ENCODE results near the gene POSTN.

Gene POSTN, protein sequence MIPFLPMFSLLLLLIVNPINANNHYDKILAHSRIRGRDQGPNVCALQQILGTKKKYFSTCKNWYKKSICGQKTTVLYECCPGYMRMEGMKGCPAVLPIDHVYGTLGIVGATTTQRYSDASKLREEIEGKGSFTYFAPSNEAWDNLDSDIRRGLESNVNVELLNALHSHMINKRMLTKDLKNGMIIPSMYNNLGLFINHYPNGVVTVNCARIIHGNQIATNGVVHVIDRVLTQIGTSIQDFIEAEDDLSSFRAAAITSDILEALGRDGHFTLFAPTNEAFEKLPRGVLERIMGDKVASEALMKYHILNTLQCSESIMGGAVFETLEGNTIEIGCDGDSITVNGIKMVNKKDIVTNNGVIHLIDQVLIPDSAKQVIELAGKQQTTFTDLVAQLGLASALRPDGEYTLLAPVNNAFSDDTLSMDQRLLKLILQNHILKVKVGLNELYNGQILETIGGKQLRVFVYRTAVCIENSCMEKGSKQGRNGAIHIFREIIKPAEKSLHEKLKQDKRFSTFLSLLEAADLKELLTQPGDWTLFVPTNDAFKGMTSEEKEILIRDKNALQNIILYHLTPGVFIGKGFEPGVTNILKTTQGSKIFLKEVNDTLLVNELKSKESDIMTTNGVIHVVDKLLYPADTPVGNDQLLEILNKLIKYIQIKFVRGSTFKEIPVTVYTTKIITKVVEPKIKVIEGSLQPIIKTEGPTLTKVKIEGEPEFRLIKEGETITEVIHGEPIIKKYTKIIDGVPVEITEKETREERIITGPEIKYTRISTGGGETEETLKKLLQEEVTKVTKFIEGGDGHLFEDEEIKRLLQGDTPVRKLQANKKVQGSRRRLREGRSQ

DNA sequence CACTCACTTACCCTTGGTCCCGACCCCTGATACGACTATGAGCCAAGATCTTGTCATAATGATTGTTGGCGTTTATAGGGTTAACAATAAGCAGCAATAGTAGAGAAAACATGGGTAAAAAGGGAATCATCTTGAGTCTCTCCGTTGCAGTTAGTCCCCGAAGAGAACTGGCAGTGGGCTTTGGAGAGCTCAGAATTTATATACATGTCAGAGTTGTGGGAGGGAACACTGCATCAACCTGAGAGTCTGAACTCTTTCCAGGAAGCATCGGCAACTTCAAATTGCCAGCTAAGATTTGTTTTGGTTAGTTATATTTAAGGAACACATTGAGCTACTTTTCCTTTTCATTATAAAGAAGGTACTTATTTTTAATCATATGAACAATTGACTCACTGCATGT lies at the start of gene POSTN:
POSTN (minus strand) TSS at position 172 of the 400 bp plus-strand sequence; CDS start at position 130, 42 bp downstream.
- no peak for DNase-seq

DNA sequence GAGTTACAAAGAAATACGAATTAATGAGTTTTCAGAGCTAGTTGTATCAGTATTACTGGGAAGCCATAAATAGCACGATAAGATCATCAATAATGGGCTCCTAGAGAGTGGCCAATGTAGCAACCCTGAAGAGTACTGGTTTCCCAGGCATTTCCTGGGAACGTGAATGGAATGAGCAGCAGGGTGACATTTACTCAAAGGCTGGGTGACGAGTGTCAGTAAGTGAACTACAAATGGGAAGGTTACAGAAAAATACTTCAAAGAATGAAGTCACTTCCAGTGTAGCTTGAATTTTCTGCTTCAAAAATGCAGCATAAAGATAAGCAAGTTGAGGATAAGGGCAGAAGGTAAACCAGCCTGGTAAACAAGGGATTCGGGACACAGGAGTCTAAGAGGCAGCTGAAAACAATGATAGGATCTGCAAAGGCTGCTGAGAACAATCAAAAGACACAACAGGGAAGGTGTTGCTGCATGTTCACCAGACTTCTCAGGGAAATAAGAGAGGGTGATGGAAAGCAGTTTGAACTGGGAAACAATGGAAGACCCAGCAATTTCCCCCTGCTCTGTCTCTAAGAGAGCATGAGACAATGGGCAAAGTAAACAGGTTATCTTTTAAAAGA lies 48.6 kb upstream of the POSTN start:
- DNase-seq, result no peak

DNA sequence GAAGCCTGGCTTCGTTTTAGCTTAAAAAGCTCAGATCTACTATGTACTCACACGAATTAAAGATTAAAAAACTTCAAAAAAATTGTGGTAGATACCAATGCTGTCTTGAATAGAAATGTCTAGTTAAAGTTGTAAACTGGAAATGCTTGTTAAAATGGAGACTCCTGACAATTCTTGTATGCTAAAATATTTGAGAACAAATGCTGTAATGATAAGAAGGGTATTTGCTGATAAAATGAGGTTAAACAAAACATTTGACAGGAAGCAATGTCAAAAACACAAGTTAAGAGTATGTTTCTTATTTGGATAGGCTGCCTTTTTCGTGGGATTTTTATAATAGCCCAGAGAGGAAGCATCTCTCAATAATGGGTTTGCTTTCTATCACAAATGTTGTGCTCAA lies 48.0 kb upstream of the POSTN start:
- no peak for DNase-seq

DNA sequence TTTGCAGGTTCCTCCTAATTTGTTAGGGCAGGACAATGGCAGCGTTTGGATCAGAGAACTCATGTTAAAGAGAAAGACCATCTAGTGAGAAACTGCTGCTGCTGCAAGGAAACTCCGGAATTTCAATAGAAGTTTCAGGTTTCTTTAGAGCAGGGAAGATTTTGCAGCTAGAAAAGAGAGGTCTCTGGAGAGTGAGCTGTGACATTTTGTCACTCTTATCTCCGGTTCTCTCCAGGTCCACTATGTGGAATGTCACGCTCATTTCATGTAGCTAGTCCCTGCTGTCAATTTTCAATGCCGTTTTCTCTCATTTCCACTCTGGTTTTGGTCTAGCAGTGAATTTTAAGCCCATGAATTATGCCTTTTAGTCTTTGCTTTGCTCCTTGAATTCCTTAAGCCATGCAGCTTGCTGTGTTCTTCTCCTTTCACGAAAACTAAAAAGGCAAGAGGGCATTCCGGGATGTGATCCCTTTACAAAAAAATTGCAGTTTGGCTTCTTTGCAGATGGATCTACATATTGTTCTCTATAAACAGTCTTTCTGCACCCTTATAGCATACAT lies 46.7 kb upstream of the POSTN start:
- no peak for DNase-seq

DNA sequence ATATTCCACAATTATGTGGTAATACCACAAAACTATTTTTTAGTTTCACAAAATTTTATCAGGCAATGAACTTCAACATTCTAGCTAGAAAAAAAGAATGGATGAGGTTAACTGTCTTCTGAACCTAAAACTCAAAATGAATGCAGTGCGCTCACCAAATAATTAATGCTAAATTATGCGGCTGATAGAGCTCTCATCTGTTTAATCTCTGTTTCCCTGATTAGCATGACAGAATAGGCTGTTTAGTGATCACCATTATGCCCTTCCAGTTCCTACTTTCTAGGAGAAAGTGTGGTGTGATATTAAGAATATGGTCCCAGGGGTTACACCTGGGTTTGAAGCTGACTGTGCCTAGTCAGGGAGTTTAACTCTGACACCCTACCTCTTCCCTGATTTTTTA lies 42.8 kb upstream of the POSTN start:
- peak in 1 of 2 experiments; percentile 6 for DNase-seq

DNA sequence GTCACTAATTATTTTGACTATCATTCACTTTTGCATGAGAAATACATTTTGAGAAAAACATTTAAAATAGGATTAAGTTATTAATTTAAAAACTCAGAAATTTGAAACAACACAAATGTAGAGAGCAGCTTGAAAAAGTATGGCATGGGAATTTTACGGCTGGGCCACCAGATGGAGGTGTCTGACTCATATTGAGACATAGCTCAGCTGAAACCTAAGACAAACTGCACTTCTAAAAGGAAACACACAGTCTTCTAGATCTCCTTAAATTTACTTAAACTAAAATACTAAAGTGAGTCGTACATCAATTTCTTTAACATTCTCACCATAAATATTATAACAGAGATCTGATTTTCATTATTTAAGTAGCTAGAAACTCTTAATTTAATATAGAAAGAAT lies 41.9 kb upstream of the POSTN start:
- peak in 1 of 2 experiments; percentile 43 for DNase-seq

DNA sequence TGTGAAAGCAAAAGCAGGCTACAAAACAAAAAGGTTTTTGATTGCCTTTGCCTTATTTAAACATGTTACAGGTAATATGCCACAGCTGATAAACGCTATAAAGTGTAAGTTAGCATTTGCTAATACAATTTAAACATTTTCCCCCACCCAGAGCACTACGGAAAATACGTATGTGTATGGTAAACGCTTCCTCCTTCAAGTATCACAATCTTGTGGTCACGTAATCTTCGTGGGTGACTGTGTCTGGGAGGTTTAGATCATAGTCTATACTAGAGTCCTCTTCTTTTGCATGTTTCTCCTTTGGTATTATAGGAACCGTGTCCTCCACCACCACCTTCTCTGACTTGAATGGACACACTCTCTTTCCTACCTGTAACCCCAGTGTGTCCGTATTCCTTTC lies 38.1 kb upstream of the POSTN start:
- no peak for DNase-seq

DNA sequence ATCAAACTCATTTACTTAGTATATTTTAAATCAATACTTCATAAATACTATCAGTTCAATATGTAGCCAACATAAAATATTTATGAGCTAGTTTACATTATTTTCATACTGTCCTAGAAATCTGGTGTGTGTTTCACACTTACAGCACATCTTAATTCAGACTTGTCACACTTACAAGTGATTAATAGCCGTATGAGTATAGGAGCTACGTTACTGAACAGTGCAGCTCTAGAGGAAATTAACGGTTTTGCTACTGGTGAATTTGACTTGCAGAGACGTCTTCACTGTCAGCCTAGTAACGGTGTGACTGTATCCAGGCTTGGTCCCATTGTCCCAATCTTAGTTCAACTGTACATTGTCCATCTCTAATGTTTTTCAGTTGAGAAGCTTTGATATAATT lies 33.7 kb upstream of the POSTN start:
- no peak for DNase-seq

DNA sequence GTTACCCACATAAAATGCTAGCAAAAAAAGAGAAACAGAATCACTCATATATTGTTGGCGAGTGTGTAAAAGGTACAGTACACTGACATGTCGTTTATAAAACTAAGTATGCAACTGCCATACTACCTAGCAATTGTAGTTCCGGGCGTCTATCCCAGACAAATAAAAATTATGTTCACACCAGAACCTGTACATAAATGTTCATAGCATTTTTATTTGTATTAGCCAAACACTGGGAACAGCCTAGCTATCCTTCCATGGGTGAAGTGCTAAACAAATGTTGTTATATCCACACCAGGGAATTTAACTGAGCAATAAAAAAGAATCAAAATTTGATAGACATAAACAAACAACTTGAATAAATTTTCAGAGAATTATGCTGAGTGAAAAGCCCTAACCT lies 28.9 kb upstream of the POSTN start:
- DNase-seq, result no peak

DNA sequence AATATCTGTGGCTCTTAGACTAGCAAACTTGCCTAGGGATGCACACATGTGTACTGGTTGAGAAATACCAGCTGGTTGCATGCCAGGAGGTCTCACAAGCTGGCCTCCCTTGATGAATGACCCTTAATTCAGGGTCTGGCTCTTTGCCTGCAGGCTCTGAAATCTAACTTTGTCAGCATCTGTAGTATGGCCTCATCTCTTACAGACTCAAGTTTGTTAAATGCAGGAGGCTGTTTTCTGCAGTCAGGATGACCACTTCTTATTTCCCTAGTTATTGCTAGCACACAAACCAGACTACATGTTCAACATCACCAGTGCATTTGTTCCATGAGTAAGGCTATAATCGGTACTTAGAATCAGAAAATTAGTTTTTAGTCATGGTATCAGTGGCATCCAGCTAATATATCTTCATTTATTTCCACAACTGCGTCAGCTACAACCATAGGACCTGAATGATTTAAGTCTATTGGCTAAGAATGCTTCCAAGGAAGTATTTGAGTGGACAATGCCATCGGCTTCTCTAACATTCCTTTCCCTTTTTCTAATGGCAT lies 23.3 kb upstream of the POSTN start:
- DNase-seq, result peak in 1 of 2 experiments; percentile 31

DNA sequence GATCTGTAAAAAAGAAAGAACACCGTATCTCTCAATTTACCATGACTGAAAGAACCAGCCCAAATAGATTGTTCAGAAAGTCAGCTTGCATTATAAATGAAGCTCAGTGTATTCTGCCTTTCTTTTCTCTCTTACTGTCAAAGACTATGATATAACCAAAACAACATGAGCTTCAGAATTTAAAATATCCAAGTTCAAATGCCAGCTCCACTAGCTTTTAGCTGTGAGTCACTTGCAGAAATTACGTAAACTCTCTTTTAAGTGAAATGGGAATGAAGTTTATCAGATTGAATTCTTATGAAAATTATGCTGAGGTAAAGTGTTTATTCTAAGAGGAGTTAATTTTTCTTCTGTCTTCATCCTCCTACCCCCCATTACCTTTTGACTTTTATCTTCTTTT lies 20.0 kb upstream of the POSTN start:
- no peak for DNase-seq

DNA sequence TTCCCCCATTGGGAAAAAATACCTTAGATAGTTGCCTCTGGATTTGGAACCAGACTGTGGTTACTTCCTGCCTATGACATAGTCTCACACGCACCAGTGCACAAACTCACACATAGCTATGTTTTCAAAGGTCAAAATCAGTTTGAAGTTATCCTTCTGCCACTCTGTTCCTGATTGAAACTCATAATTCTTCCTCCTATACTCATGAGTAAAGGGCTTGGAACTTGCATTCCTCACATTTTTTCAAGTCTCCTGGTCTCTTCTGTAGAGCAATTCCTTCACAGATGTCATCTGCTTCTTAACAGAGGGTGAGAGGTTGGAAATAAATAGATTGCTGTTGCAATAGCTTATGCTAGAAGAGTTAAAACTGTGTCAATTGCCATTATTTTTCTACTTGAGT lies 18.6 kb upstream of the POSTN start:
- DNase-seq, result no peak

DNA sequence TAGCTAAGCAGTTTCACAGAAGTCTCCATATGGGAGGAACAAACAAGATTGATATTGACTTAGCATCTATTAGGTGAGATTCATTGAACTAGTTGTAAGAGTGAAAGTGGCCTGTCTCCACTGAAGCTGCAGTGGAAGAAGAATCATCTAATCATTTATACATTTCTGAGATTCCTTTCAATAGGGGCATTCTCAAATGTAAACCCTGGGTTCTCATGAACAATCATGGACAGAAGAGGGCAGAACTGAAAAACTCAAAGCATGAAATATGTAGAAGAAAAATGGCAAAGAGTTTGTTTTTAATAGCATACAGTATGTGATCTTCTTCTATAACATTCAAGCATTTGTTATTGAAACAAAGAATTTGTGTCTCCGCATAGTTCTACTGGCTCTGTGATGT lies 17.6 kb upstream of the POSTN start:
- DNase-seq, result no peak

DNA sequence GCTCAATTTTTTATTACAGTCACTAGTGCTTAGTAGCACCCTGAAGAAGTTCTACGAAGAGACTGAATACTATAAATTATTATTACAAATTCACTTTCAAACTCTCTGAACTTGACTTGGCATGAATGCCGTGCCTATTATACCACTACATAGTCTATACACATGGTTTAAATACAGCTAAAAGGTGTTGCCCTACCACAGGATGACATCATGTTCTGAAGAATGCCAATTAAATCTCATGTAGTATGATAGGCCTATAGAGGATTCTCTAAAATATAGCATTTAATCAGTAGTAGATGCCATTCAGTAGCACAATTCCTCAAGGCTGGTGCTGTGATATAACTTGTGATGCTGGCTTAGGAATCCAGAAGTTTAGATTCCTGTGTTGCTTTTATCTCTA lies 16.7 kb upstream of the POSTN start:
- no peak for DNase-seq

DNA sequence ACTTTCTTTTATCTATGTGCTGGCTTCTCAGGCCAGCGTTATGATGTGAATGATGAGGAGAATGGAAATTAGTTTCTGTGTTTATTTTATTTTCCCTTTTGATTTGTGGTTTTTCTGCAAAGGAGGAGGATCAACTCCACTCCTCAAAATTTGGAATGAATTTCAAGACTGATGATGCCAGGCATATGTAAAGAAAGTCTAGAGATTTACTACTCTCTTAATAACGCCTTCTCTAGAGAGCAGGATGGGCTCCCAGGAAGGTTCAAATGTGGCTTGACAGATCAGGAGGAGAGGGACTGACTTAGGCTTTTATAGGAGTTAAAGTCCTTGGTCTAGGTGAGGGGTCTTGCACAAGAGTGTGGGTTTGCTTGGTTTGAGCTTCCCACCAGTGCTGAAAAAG lies 15.1 kb upstream of the POSTN start:
- DNase-seq, result no peak

DNA sequence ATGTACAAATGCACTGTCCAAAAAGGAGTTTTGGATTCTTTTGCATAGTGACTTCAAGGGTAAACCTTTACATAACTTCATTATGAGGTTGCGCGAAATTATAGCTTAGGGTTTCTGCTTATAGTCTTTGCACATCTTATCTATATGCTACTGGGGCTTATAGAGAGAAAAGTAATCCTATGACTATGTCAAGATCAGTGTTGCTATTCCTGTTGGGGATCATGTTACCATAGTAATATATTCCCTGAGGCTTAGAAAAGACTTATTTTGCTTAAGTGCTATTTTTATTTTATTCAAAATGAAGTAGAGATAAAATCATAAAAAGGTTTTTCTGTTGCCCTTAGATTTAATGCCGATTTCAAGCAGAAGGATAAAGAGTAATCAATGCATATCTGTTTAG lies 14.7 kb upstream of the POSTN start:
- DNase-seq, result no peak

DNA sequence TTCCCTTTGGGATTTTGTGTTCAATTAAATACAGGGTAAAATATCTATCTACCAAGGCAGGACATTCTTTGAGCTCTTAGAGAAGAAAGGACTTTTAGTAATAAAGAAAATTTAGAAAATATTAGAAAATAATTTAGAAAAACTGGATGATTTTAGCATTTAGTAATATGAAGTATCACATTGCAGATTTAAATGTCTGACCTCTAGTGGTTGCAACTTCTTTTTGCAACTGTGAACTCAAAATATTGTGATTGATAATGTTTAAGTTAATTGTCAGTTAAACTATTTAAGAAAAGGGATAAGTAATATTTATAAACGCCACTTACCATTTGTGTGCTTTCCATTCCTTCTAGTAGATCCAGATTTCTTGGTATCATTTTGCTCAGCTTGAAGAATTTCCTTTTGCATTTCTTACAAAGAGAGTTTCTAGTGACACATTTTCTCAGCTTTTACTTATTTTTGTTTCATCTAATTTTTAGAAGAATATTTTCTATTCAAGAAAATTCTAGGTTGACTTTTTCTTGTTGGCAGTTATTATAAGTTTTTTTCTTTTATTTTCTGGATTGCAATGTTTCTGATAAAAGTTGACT lies 10.3 kb upstream of the POSTN start:
- no peak for DNase-seq

DNA sequence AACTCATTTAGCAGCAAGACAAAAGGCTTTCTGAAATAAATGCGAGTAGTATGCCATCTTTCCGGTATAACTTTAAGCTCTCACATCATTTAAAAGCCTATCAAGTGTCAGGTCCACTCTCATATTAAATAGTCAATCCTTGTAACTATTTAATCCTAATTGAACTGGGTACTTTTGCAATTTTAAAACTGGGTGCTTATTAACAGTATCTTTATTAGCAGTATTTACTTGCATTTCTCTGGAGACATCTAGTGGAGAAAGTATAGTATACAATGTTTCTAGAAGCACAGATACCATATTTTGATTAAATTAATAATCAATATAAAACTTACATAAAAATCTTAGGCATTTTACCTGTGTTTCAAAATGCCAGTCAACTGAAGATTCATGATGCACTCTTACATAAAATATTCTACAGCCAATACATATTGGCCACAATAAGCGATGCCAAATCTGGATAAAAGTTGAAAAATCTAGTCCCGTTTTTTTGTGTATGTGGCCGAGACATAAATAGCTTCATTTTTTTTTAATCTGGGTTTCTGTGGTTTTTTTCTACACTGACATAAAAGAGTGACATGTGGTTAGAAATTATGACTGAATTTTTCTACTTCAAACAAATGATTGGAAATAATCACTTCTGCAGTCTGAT lies 4.3 kb upstream of the POSTN start:
- DNase-seq, result peak in 1 of 2 experiments; percentile 25

DNA sequence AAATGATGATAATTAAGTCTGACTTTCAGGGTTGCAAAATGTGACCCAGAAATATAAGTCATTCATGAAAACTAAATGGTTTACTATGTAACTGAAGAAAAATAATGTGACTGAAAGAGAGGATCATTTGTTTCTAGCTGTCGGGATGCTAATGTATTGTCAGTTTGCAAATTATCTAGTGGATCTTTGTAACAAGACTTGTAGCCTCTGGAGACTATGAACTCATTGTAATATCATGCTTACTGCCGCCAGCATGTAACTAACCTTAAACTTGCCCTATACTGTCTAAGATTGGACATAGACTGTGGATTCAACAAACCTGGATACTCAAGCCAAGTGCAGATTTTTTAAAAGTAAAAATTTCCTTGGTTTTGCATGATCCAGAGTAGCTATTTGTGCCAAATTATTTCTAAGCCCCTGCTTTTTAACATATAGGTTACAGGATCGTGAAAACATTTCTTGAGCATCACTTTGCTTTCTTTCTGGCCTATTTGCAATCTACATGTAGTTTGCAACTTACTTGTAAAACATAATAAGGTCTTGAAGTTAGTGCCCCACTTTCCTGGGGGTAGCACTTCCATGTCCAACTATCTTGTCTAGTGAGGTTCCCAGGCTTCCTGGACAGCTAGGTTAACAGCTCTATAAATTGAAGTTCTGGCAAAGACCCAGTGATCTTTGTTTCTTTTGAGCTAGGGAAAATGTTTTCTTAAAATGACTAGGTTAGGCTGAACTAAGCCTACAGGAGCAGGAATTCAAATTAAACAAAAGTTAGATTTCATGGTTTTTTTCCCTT lies 3.3 kb upstream of the POSTN start:
- no peak for DNase-seq

DNA sequence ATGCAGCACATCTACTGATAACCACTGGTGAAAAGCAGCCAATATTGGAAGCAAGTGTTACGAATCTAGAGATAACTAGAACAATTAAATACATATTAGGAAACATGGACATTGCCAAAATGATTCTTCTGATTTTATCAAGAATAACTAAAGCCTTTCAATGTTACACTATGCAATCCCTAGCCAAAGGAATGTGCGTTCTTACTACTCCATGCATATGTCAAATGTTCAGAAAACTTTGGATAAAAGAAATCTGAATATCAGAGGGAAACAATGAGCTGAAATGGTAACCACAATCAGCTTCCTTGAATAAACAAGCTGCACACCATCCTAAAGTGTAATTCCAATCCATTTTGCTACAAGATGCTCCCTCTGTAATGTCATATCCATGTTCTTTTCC lies 951 bp upstream of the POSTN start:
- no peak for DNase-seq

DNA sequence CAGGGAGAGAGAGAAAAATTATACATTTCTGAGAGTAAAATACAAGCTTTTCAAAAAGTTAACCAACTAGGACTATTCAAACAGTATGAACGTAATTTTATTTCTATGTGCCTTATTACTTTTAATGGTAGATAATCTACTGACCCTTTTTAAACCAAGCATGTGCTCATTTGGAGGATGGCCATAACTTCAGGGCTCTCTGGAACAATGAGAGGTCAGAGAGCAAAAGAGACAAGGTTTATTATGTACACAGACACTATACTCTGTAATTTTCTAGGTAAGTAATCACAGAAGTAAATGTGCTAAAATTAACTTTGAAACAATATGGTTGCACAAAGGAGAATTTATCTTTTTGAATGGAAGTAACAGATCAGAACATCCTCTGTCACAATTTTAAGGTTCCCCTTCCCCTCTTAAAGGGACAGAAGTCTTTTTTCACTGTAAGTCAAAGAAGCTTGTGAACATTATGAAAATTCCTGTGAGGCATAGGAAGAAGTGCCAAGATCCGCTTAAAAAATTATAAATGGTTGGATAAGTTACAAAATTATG lies 1.0 kb downstream of the POSTN start:
- DNase-seq, result no peak
